Upper lobe of left lung (tissue), 4 donors: ENCODE results near the gene ARHGAP15.

ENCODE experiments used
- CTCF ChIP-seq, 6 experiments: fragments of 450-650 bp in 4 of 6; fragments of 200-600 bp in 2 of 6; sonication (generic) in 2 of 6; IDR thresholded peaks; one replicate each; pipeline ENCODE4 v1.5.1; 2016 to 2019; ENCODE audit warnings: antibody characterized with exemption in 6 of 6
- POLR2A ChIP-seq, 4 donors: fragments of 450-650 bp; IDR thresholded peaks; one replicate each; pipeline ENCODE4 v1.5.1; 2016 to 2017; ENCODE audit warnings: antibody characterized with exemption in 4 of 4, mild to moderate bottlenecking in 2 of 4
- POLR2AphosphoS5 ChIP-seq, 2 donors: sonication (generic); formaldehyde crosslinking; IDR thresholded peaks; one replicate each; pipeline ENCODE4 v1.5.1; 2017; ENCODE audit warnings: antibody characterized with exemption in 2 of 2

GRCh38 chr2:143311426-143311825 lies 182.2 kb downstream of the ARHGAP15 start:
- TF ChIP-seq POLR2A (IDR thresholded peaks at IDR 0.05) (no peak), CTCF (IDR thresholded peaks at IDR 0.05) (no peak), POLR2AphosphoS5 (IDR thresholded peaks at IDR 0.05) (no peak)
